CD4-positive, alpha-beta T cell treated with Interleukin-6 for 4 hours (primary cell): Measurements from ENCODE around the gene SLC35E1.
A peak's percentile ranks its signal among the peaks of the same experiment; 100 is the strongest.

Source experiments
- DNase-seq: peaks from one replicate; pipeline ENCODE4 v3.0.0-alpha.2; 2020; ENCODE audit warnings: mixed read lengths

The SLC35E1 gene

GRCh38 chr19:16596399-16596798 is 24.2 kb upstream of the SLC35E1 start:
- no peak for DNase-seq

DNA sequence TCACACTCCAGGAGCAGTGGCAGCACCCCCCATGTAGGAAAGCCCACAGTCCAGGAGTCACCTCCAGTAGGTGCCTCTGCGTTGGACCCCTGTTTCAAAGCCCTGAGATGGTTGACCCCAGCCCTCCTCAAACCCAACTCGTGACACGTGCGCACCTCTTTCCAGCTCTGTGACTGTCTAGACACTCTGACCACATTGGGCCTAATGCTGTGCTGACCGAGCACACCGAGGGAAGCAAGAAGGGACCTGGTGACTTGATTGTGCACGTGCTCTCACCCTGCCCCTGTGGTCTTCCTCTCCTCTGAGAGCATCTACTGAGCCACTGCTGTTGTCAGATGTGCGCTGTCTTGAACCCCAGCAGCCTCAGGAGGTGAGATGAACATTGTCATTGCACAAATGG is 22.9 kb upstream of the SLC35E1 start:
- DNase-seq = no peak

DNA sequence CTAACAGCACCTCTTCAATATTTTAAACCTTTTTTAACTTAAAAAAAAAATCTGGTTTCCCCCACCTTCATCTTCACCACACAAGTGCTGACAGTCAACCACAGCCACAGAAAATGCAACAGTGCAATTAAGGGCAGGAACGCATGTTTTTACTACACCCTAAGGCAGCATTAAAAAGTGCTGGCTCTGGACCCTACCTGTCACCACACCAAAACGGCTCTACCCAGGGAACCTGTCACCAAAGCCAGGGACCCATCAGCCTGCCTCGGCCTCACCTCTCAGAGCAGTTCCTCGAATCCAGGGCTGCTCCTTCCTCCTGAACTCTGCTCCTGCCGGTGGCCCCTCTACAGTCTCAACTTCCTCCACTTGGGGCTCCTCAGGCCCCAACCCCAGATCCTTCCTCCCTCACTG is 22.5 kb upstream of the SLC35E1 start:
- peak; percentile 40 for DNase-seq

- peak; percentile 44 for DNase-seq
Measured at GRCh38 chr19:16594131-16594586, 21.9 kb upstream of the SLC35E1 start.

- DNase-seq = no peak
Measured at GRCh38 chr19:16593181-16593580, 21.0 kb upstream of the SLC35E1 start.

GRCh38 chr19:16591803-16592556 is 19.8 kb upstream of the SLC35E1 start:
- DNase-seq = no peak

DNA sequence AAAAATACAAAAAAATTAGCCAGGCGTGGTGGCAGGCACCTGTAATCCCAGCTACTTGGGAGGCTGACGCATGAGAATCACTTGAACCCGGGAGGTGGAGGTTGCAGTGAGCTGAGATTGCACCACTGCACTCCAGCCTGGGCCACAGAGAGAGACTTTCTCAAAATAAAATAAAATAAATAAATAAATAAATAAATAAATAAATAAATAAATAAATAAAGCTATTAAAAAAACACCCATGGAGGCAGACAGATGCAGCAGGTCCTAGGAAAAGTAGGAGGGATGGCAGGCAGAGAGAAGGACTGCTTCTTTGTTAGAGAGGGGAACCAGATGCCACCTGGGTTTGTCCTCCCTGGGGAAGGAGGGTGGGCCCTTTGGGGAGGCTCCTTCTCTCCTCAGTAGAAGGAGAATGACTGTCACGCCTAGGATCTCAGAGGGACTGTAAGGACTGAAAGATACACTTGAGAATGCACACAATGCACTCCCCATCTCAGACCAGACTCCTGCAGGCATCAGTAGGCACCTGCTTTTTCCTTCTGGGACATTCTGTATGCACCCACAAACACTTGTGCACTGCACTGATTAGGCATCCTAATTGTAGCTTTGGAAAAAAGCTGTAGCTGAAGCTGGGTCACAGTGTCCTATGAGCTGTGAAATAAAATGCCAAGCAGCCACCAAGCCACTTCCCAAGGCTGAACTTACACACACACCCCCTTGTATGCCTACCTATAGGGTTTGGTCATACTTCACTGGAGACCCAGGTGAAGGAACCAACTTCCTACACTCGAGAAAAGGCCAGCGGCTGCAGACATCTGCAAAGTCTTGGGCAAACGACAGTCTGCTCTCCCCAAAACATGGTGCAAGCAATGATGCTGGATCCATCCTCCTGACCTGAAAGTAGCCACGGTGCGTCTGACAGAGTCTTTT is 18.9 kb upstream of the SLC35E1 start:
- no peak for DNase-seq

DNA sequence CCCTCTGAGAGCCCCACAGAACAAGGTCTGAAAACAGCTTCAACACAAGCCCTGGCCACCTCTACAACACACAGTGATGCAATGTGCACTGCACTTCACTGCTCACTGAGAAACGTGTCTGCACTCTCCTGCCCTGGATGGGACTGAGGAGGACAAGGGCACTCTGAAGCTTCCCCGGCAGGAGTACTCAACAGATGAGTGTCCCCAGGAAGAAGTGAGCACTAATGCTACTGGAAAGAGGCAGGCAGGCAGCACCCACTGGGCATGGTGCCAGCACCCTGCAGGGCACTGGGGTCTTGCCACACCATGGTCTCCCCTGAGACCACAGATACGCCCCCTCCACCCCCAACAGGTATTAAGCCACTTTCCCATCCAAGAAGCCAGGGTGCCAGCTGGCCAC is 17.7 kb upstream of the SLC35E1 start:
- DNase-seq = no peak

GRCh38 chr19:16588824-16589577 is 16.8 kb upstream of the SLC35E1 start:
- no peak for DNase-seq

GRCh38 chr19:16587833-16588823 is 15.9 kb upstream of the SLC35E1 start:
- DNase-seq = peak; percentile 68

DNA sequence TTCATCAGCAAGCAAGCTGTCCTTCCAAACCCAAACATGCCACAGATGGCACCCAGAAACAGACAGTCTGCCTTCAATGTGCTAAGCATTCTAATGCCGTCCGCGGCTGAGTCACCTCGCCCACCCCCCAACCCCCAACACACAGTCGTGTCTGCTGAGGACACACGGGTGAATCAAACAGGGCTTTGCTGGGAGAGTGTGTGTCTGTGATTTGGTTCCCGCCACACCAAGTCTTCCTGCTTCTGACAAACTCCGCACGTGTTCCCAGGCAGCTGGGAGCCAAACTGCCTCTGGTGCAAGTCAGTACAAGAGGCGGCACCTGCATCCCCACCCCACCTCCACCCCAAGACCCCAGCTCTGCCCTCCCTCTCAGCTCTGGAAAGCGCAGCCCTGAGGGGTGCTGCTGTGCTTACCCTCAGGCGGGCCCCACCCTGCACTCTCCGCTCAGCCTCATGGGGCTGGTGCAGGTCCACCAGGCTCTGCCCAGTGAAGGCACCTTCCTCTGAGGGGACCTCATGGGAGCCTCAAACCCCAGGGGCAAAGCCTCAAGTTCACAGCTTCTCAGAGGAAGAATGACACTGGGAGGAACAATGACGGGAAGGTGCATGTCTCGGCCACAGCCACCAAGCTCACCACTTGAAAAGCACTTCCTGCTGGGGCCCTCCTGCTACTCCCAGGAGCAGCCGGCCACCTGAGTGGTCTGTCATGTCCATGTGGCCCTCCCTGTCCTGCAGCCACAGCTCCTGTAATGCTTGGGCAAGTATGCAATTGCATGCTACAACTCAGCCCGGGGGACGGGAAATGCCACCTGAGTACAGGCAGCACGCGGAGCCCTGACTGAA is 15.0 kb upstream of the SLC35E1 start:
- DNase-seq = peak; percentile 86

DNA sequence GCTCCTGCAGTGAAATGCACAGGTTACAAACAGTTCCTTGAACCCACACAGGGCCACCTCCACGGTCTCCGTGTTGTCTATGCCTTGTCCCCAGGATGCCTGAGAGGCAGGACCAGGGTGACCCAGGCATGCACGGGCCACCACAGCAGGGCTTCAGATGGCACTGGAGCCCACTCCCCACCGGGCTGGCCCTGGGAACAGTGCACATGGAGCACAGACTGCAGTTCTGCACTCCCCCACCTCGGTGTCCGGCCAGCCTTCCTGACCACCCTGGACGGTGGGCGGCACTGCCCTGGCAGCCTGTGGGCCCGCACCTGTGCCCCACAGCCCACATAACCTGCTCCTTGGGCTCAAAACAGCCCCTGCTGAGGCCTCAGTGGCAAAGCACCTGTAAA is 14.3 kb upstream of the SLC35E1 start:
- no peak for DNase-seq

- DNase-seq = no peak
Measured at GRCh38 chr19:16585808-16586476, 13.7 kb upstream of the SLC35E1 start.

GRCh38 chr19:16585094-16585801 is 13.0 kb upstream of the SLC35E1 start:
- no peak for DNase-seq

GRCh38 chr19:16584248-16585093 is 12.3 kb upstream of the SLC35E1 start:
- peak; percentile 95 for DNase-seq

DNA sequence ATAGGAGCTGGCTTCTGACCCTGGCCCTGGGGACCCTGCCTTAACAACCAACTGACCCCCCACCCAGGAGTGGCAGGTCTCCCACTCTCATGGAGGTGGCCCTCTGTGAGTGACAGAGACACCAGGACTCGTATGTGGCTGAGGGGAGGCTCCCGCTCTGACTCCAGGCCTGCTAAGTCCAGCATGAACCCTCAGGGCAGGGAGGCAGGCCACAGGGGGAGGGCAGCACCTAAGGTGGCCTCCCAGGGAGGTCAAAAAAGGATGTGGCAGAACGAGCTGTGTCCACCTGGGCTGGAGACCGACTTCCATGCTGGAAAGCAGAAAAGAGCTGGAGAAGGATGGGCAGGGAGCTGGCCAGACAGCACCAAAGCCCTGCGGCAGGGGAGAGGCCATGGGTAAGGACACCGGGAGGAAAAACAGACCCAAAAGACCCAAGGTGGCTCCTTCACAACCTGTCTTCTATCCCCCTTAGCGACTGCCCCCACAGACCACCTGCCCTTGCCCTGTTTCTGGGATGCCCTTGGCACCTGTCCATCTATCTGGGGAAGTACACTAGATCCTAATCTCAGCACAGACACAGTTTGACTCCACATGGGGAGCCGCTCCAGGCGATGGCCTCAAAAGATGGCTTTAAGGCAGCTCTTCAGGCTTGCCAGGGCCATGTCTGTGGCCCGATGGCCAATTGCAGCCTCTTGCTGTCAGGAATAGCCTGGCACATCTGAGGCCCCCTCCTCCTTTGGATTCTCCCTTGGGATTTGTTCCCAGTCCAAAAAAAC is 10.5 kb upstream of the SLC35E1 start:
- no peak for DNase-seq

DNA sequence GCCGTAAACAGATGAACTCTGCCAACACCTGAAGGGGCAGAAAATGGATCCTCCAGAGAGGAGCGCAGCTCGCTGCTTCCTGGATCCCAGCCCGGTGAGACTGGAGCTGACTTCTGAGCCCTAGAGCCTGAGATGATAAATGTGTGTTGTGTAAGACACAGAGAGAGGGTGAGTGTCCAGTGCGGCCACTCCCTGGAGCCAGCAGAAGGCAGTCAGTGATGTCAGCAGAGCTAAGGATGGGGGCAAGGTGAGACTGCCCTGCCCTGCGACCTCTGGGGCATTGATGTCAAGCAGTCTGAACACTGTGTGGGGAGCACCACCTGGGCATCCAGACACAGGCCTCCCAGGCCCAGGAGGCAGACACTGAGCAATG is 9.7 kb upstream of the SLC35E1 start:
- DNase-seq = no peak
